OCI-LY3 (cell line): ENCODE measurements around the gene TMEM106B.
"Not testable (repeated sequence)": the region's sequence is repeated elsewhere in the genome, so short reads cannot be mapped to it uniquely, and the experiment has no call there.

Source experiments
- H2AFZ ChIP-seq: fragments of 200-600, 300-600 bp; shearing (Covaris generic); 2 replicates; pipeline ENCODE4 v1.6.0; 2014; ENCODE audit warnings: antibody characterized with exemption, low read depth, low read length
- H3K27ac ChIP-seq: fragments of 200-600, 300-600 bp; sonication (generic); 2 replicates; pipeline ENCODE4 v1.5.1; 2014; ENCODE audit warnings: mild to moderate bottlenecking, low read length, moderate library complexity, mixed read lengths
- H3K27me3 ChIP-seq: fragments of 200-600, 300-600 bp; sonication (generic); 2 replicates; pipeline ENCODE4 v1.6.1; 2014; ENCODE audit warnings: low read depth, low read length, mixed read lengths
- H3K36me3 ChIP-seq: fragments of 200-600, 300-600 bp; sonication (generic); replicated peaks from 2 replicates; pipeline ENCODE3; 2014; ENCODE audit warnings: low read depth, low read length, mixed read lengths
- H3K4me1 ChIP-seq: fragments of 300-600, 200-600 bp; sonication (generic); 2 replicates; pipeline ENCODE4 v1.6.1; 2014; ENCODE audit warnings: low read length, mixed read lengths
- H3K4me2 ChIP-seq: fragments of 200-600, 300-600 bp; sonication (generic); 2 replicates; pipeline ENCODE4 v1.6.1; 2014; ENCODE audit warnings: low read length, mixed read lengths
- H3K4me3 ChIP-seq: fragments of 300-600, 200-600 bp; sonication (generic); 2 replicates; pipeline ENCODE4 v1.5.1; 2014; ENCODE audit warnings: antibody characterized with exemption, mild to moderate bottlenecking, low read length, moderate library complexity
- H3K79me2 ChIP-seq: fragments of 300-600, 200-600 bp; shearing (Covaris generic); 2 replicates; pipeline ENCODE4 v1.6.1; 2014; ENCODE audit warnings: mild to moderate bottlenecking, low read length, mixed read lengths
- H3K9ac ChIP-seq: fragments of 300-600, 200-600 bp; shearing (Covaris generic); 2 replicates; pipeline ENCODE4 v1.6.0; 2014; ENCODE audit warnings: mild to moderate bottlenecking, low read length, moderate library complexity
- H3K9me3 ChIP-seq: fragments of 200-600, 300-600 bp; shearing (Covaris generic); 2 replicates; pipeline ENCODE4 v1.6.1; 2014; ENCODE audit warnings: low read length, mixed read lengths; ENCODE audit not compliant: insufficient read depth
- H4K20me1 ChIP-seq: fragments of 200-600, 300-600 bp; sonication (generic); 2 replicates; pipeline ENCODE4 v1.6.1; 2016; ENCODE audit warnings: low read length, mixed read lengths; ENCODE audit not compliant: insufficient read depth
- CTCF ChIP-seq: fragments of 200-600, 300-600 bp; sonication (generic); IDR thresholded peaks from 2 replicates; pipeline ENCODE4 v1.5.1; 2014; ENCODE audit warnings: antibody characterized with exemption, low read length, low read depth
- EZH2phosphoT487 ChIP-seq: fragments of 200-600 bp; shearing (Covaris generic); IDR thresholded peaks from 2 replicates; pipeline ENCODE4 v1.6.1; 2018; ENCODE audit warnings: antibody characterized with exemption, mixed run types, low read depth

TMEM106B gene

GRCh38 chr7:12211054-12211710 is at the start of gene TMEM106B:
Gene TMEM106B, plus strand, starts transcription at chr7:12211294. Its CDS starts 3,517 bp downstream, at chr7:12214811.
- peak; percentile 44 for TF ChIP-seq CTCF
- no peak for TF ChIP-seq EZH2phosphoT487
- Histone ChIP-seq H3K9me3 (no peaks in the 10 kb centered on the region), H4K20me1 (no peaks in the 10 kb centered on the region), H2AFZ (peak within 1 kb of the TSS; percentile 93), H3K27ac (peak within 1 kb of the TSS; percentile 64), H3K4me3 (peak within 1 kb of the TSS; percentile 92), H3K36me3 (no peaks in the 10 kb centered on the region), H3K4me2 (peak within 1 kb of the TSS; percentile 92), H3K79me2 (peaks cover 17% of the 10 kb centered on the region), H3K27me3 (no peaks in the 10 kb centered on the region), H3K4me1 (peaks cover 10% of the 10 kb centered on the region), H3K9ac (peak within 1 kb of the TSS; percentile 92)

- H2AFZ ChIP-seq: no peak overlapping the region
- H3K79me2 ChIP-seq: no peaks in the 10 kb centered on the region
- H3K4me2 ChIP-seq: no peak overlapping the region
Measured at GRCh38 chr7:12162415-12163113, 48.5 kb upstream of the TMEM106B start.

GRCh38 chr7:12168065-12168464 is 43.0 kb upstream of the TMEM106B start:
- not testable (repeated sequence) for H3K4me3 ChIP-seq, H2AFZ ChIP-seq, H3K36me3 ChIP-seq, H4K20me1 ChIP-seq, H3K27me3 ChIP-seq, H3K9me3 ChIP-seq, H3K4me1 ChIP-seq, H3K4me2 ChIP-seq, H3K9ac ChIP-seq, H3K27ac ChIP-seq, H3K79me2 ChIP-seq

More at GRCh38 chr7:12162415-12163113, 48.5 kb upstream of the TMEM106B start:
- no peaks in the 10 kb centered on the region for H3K36me3 ChIP-seq
- H3K4me3 ChIP-seq: no peak overlapping the region
- no peaks in the 10 kb centered on the region for H3K27me3 ChIP-seq
- H4K20me1 ChIP-seq: no peaks in the 10 kb centered on the region
- no peak overlapping the region for H3K9ac ChIP-seq
- H3K4me1 ChIP-seq: no peaks in the 10 kb centered on the region
- H3K27ac ChIP-seq: no peak overlapping the region
- TF ChIP-seq EZH2phosphoT487 (no peak), CTCF (no peak)
- no peaks in the 10 kb centered on the region for H3K9me3 ChIP-seq

GRCh38 chr7:12169981-12170820 is 40.9 kb upstream of the TMEM106B start:
- H3K36me3 ChIP-seq, H3K27ac ChIP-seq, H3K4me2 ChIP-seq, H3K9ac ChIP-seq, H2AFZ ChIP-seq, H3K4me1 ChIP-seq, H3K79me2 ChIP-seq, H4K20me1 ChIP-seq, H3K4me3 ChIP-seq, H3K9me3 ChIP-seq, H3K27me3 ChIP-seq: not testable (repeated sequence)
